Neural cell (in vitro differentiated cells): ENCODE results near the gene ZSCAN31. TPM values are rescaled to one million over a fixed set of nuclear protein-coding genes. Genes with fewer than 3 reads are reported as not detected.

Experiments
- H2AFZ ChIP-seq: fragments of 200-600, 300-800 bp; sonication (generic), shearing (Covaris generic); 2 replicates; pipeline ENCODE4 v1.6.0; 2014; ENCODE audit warnings: low read depth, mild to moderate bottlenecking, antibody characterized with exemption, low read length, moderate library complexity
- H3F3A ChIP-seq: fragments of 200-600 bp; shearing (Covaris generic); 2 replicates; pipeline ENCODE4 v1.6.1; 2016; ENCODE audit warnings: mild to moderate bottlenecking, moderate library complexity, mixed read lengths, antibody characterized with exemption, low read length; ENCODE audit not compliant: insufficient read depth, poor library complexity, severe bottlenecking
- H3K27ac ChIP-seq: fragments of 200-600, 300-800 bp; sonication (generic), shearing (Covaris generic); 2 replicates; pipeline ENCODE4 v1.5.1; 2014; ENCODE audit warnings: mild to moderate bottlenecking, low read length, moderate library complexity
- H3K27me3 ChIP-seq: fragments of 300-800, 200-600 bp; sonication (generic), shearing (Covaris generic); 2 replicates; pipeline ENCODE4 v1.6.0; 2014; ENCODE audit warnings: mild to moderate bottlenecking, low read depth, low read length, moderate library complexity; ENCODE audit not compliant: insufficient read depth
- H3K36me3 ChIP-seq: fragments of 300-800, 200-600 bp; sonication (generic), shearing (Covaris generic); 2 replicates; pipeline ENCODE4 v1.5.1; 2014; ENCODE audit warnings: mild to moderate bottlenecking, antibody characterized with exemption, low read length, moderate library complexity; ENCODE audit not compliant: insufficient read depth
- H3K4me2 ChIP-seq: fragments of 300-800, 200-600 bp; sonication (generic), shearing (Covaris generic); 2 replicates; pipeline ENCODE4 v1.6.0; 2014; ENCODE audit warnings: mild to moderate bottlenecking, low read length
- H3K4me3 ChIP-seq: fragments of 300-800, 200-600 bp; sonication (generic), shearing (Covaris generic); 2 replicates; pipeline ENCODE4 v1.5.1; 2014; ENCODE audit warnings: mild to moderate bottlenecking, low read length, moderate library complexity
- H3K79me2 ChIP-seq: fragments of 200-600 bp; shearing (Covaris generic); replicated peaks from 2 replicates; pipeline ENCODE4 v1.6.0; 2014; ENCODE audit warnings: mild to moderate bottlenecking, low read length, moderate library complexity; ENCODE audit not compliant: insufficient read depth
- H3K9ac ChIP-seq: fragments of 300-800, 200-600 bp; sonication (generic), shearing (Covaris generic); 2 replicates; pipeline ENCODE4 v1.6.1; 2016; ENCODE audit warnings: mild to moderate bottlenecking, low read length, mixed read lengths
- H3K9me2 ChIP-seq: fragments of 200-600 bp; shearing (Covaris generic); 2 replicates; pipeline ENCODE4 v1.6.1; 2016; ENCODE audit warnings: mild to moderate bottlenecking, low read length, mixed read lengths; ENCODE audit not compliant: insufficient read depth
- H3K9me3 ChIP-seq: fragments of 200-600, 300-800 bp; sonication (generic), shearing (Covaris generic); 2 replicates; pipeline ENCODE4 v1.6.1; 2016; ENCODE audit warnings: mild to moderate bottlenecking, mixed run types, low read length, moderate library complexity, mixed read lengths
- H4K20me1 ChIP-seq: fragments of 200-600 bp; shearing (Covaris generic); 2 replicates; pipeline ENCODE4 v1.6.1; 2016; ENCODE audit warnings: mild to moderate bottlenecking, mixed run types; ENCODE audit not compliant: insufficient read depth
- EP300 ChIP-seq: fragments of 450-650 bp; conservative IDR thresholded peaks from 2 replicates; pipeline ENCODE4 v1.6.1; 2014; ENCODE audit warnings: antibody characterized with exemption, mild to moderate bottlenecking, moderate library complexity; ENCODE audit not compliant: poor library complexity, severe bottlenecking
- EZH2 ChIP-seq: fragments of 200-600, 300-800 bp; shearing (Covaris generic), sonication (generic); IDR thresholded peaks from 2 replicates; pipeline ENCODE4 v1.6.1; 2014; ENCODE audit warnings: antibody characterized with exemption, low read length, borderline replicate concordance, mild to moderate bottlenecking; ENCODE audit not compliant: insufficient read depth, poor library complexity, severe bottlenecking
- MXI1 ChIP-seq: fragments of 450-650 bp; conservative IDR thresholded peaks from 2 replicates; pipeline ENCODE4 v1.6.1; 2014; ENCODE audit warnings: antibody characterized with exemption, mild to moderate bottlenecking; ENCODE audit not compliant: poor library complexity, severe bottlenecking
- POLR2AphosphoS5 ChIP-seq: IDR thresholded peaks from 2 replicates; pipeline ENCODE4 v1.6.1; 2012
- RAD21 ChIP-seq: fragments of 450-650 bp; conservative IDR thresholded peaks from 2 replicates; pipeline ENCODE4 v1.6.1; 2014; ENCODE audit warnings: antibody characterized with exemption, mild to moderate bottlenecking, moderate library complexity
- SMC3 ChIP-seq: fragments of 450-650 bp; conservative IDR thresholded peaks from 2 replicates; pipeline ENCODE4 v1.6.1; 2014; ENCODE audit warnings: antibody characterized with exemption, mild to moderate bottlenecking, moderate library complexity; ENCODE audit not compliant: poor library complexity
- TAF1 ChIP-seq: IDR thresholded peaks from 2 replicates; pipeline ENCODE4 v1.6.1; 2012; ENCODE audit warnings: low read depth
- polyA plus RNA-seq: library from polyadenylated mRNA; depleted of rRNA; stranded (reverse); fragments of >200 nt; gene quantifications from 2 replicates; pipeline ENCODE4 v1.2.3, GENCODE V29; 2014
- TF ChIP-seq, protein P1 (sequence below): IDR thresholded peaks from 2 replicates; pipeline ENCODE4 v1.6.1; 2012; ENCODE audit warnings: borderline replicate concordance
- TF ChIP-seq, protein P2 (sequence below): fragments of 450-650 bp; IDR thresholded peaks from 2 replicates; pipeline ENCODE4 v1.5.1; 2014; ENCODE audit warnings: antibody characterized with exemption, mild to moderate bottlenecking, moderate library complexity; ENCODE audit not compliant: poor library complexity, severe bottlenecking

ZSCAN31 gene
- polyA plus RNA-seq, 1 donor from 2014 or later = 2.6 TPM

GRCh38 chr6:28378644-28379043 is 42.7 kb upstream of the ZSCAN31 start:
- H3K4me3 ChIP-seq = no peak overlapping the region
- H3K27me3 ChIP-seq = no peaks in the 10 kb centered on the region
- H3K9me3 ChIP-seq = no peaks in the 10 kb centered on the region
- H3K27ac ChIP-seq = no peak overlapping the region
- H3F3A ChIP-seq = no peaks in the 10 kb centered on the region
- H2AFZ ChIP-seq = no peak overlapping the region
- no peaks in the 10 kb centered on the region for H3K9me2 ChIP-seq
- no peaks in the 10 kb centered on the region for H4K20me1 ChIP-seq
- no peak overlapping the region for H3K9ac ChIP-seq
- no peaks in the 10 kb centered on the region for H3K79me2 ChIP-seq
- no peak overlapping the region for H3K4me2 ChIP-seq
- TF ChIP-seq, protein P1, sequence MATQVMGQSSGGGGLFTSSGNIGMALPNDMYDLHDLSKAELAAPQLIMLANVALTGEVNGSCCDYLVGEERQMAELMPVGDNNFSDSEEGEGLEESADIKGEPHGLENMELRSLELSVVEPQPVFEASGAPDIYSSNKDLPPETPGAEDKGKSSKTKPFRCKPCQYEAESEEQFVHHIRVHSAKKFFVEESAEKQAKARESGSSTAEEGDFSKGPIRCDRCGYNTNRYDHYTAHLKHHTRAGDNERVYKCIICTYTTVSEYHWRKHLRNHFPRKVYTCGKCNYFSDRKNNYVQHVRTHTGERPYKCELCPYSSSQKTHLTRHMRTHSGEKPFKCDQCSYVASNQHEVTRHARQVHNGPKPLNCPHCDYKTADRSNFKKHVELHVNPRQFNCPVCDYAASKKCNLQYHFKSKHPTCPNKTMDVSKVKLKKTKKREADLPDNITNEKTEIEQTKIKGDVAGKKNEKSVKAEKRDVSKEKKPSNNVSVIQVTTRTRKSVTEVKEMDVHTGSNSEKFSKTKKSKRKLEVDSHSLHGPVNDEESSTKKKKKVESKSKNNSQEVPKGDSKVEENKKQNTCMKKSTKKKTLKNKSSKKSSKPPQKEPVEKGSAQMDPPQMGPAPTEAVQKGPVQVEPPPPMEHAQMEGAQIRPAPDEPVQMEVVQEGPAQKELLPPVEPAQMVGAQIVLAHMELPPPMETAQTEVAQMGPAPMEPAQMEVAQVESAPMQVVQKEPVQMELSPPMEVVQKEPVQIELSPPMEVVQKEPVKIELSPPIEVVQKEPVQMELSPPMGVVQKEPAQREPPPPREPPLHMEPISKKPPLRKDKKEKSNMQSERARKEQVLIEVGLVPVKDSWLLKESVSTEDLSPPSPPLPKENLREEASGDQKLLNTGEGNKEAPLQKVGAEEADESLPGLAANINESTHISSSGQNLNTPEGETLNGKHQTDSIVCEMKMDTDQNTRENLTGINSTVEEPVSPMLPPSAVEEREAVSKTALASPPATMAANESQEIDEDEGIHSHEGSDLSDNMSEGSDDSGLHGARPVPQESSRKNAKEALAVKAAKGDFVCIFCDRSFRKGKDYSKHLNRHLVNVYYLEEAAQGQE = no peak
- no peak for TF ChIP-seq RAD21
- no peak for TF ChIP-seq POLR2AphosphoS5
- TF ChIP-seq, protein P2, sequence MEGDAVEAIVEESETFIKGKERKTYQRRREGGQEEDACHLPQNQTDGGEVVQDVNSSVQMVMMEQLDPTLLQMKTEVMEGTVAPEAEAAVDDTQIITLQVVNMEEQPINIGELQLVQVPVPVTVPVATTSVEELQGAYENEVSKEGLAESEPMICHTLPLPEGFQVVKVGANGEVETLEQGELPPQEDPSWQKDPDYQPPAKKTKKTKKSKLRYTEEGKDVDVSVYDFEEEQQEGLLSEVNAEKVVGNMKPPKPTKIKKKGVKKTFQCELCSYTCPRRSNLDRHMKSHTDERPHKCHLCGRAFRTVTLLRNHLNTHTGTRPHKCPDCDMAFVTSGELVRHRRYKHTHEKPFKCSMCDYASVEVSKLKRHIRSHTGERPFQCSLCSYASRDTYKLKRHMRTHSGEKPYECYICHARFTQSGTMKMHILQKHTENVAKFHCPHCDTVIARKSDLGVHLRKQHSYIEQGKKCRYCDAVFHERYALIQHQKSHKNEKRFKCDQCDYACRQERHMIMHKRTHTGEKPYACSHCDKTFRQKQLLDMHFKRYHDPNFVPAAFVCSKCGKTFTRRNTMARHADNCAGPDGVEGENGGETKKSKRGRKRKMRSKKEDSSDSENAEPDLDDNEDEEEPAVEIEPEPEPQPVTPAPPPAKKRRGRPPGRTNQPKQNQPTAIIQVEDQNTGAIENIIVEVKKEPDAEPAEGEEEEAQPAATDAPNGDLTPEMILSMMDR = no peak
- no peak for TF ChIP-seq EZH2
- TF ChIP-seq TAF1 = no peak
- peaks cover 11% of the 10 kb centered on the region for H3K36me3 ChIP-seq

GRCh38 chr6:28377879-28378278 is 41.9 kb upstream of the ZSCAN31 start:
- H3K4me2 ChIP-seq = no peak overlapping the region
- H3K27ac ChIP-seq = no peak overlapping the region
- TF ChIP-seq EZH2 (no peak), SMC3 (no peak), RAD21 (no peak), POLR2AphosphoS5 (no peak), EP300 (no peak), TAF1 (no peak), MXI1 (no peak)
- TF ChIP-seq, protein P2 = no peak
- TF ChIP-seq, protein P1 = no peak
- H3K9me2 ChIP-seq = no peaks in the 10 kb centered on the region
- H3K79me2 ChIP-seq = no peaks in the 10 kb centered on the region
- no peak overlapping the region for H3K4me3 ChIP-seq
- no peak overlapping the region for H2AFZ ChIP-seq
- H3K9me3 ChIP-seq = no peaks in the 10 kb centered on the region
- H4K20me1 ChIP-seq = no peaks in the 10 kb centered on the region
- H3F3A ChIP-seq = no peaks in the 10 kb centered on the region
- peaks cover 11% of the 10 kb centered on the region for H3K36me3 ChIP-seq
- no peak overlapping the region for H3K9ac ChIP-seq
- no peaks in the 10 kb centered on the region for H3K27me3 ChIP-seq
